ENCODE data around the gene BOLA2B. TPM values are rescaled to one million over a fixed set of nuclear protein-coding genes. Genes with fewer than 3 reads are reported as not detected.

The BOLA2B gene
- total and polyA plus RNA-seq, 9 of the 15 experiments (the other 6 are each of a cell fraction or from before 2014, with no cell fraction given), result 43.9 to 613 (median 181) TPM

DNA sequence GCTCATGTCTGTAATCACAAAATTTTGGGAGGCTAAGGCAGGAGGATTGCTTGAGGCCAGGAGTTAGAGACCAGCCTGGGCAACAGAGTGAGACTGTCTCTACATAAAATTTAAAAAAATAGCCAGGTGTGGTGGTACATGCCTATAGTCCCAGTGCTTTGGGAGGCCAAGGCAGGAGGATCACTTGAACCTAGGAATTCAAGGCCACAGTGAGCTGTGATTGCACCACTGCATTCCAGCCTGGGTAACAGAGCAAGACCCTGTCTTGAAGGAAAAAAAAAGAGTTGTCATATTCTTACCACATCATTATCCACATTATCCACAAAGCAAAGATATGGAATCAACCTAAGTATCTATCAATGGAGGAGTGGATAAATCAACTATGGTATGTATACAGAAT, 49.4 kb downstream of the BOLA2B start (continued):
- TF ChIP-seq, protein P1, sequence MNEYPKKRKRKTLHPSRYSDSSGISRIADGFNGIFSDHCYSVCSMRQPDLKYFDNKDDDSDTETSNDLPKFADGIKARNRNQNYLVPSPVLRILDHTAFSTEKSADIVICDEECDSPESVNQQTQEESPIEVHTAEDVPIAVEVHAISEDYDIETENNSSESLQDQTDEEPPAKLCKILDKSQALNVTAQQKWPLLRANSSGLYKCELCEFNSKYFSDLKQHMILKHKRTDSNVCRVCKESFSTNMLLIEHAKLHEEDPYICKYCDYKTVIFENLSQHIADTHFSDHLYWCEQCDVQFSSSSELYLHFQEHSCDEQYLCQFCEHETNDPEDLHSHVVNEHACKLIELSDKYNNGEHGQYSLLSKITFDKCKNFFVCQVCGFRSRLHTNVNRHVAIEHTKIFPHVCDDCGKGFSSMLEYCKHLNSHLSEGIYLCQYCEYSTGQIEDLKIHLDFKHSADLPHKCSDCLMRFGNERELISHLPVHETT (CRISPR knock-in tag; conservative IDR thresholded peaks at IDR 0.05 in 1 of 2, IDR thresholded peaks at IDR 0.05 in 1 of 2), result no peak
- TF ChIP-seq RCOR1 (IDR thresholded peaks at IDR 0.05; ENCODE audit: borderline replicate concordance in 1 of 2, low read depth in 2 of 2, low read length in 2 of 2), result no peak

DNA sequence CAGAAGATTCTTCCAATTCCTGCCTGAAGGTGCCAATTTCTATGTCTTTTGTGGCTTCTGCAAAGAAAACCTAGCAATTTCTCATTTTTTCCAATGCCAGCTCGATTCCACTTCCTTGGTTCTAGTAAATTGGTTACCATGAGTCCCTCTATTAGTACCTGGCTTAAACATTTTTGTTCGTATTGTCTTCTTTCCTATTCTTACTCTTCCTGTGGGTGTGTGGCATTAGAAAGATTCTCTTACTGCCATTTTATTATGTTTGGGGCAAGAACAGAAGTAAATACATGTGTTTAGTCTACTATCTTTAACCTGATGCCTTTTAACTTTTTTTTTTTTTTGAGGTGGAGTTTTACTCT, 50.1 kb downstream of the BOLA2B start:
- in situ Hi-C loops (cut with MboI), result loop anchor here (25.0 kb wide), 1 partner anchor 681 kb away; the partner anchor contains the start of genes BOLA2, SLX1B and SULT1A4
- H3K9me3 ChIP-seq (replicated peaks; ENCODE audit: control insufficient read depth, insufficient read depth, low read depth, low read length), result 0 out of 2 replicates have a peak, but pooled peaks cover 3% of the 10 kb centered on the region
- H2AFZ ChIP-seq (ENCODE audit: low read depth, low read length), result no peak overlapping the region; the same call in 1 of the 2 replicates
- H3K9ac ChIP-seq (ENCODE audit: insufficient read depth in 1 of 2, low read depth in 2 of 2, low read length in 2 of 2), result no peak overlapping the region
- H3K27me3 ChIP-seq (ENCODE audit: control insufficient read depth in 2 of 2, insufficient read depth in 2 of 2, low read length in 2 of 2), result no peaks in the 10 kb centered on the region
- WGBS (ENCODE audit: insufficient coverage, low coverage, missing lambda C conversion rate), result 24% methylated on average over 2 of the region's 2 CpGs
- no peaks in the 10 kb centered on the region for H3K79me2 ChIP-seq (ENCODE audit: control insufficient read depth, insufficient read depth, low read length)
- no peak overlapping the region for H3K4me2 ChIP-seq (ENCODE audit: insufficient read depth, low read length)
- H3K36me3 ChIP-seq (ENCODE audit: control insufficient read depth, insufficient read depth, low read length), result no peaks in the 10 kb centered on the region
- H3K9me1 ChIP-seq (ENCODE audit: control insufficient read depth, insufficient read depth, low read length), result no peaks in the 10 kb centered on the region
- CTCF ChIA-PET (ENCODE audit: low intra/inter-chr PET ratio), result no interaction called here
- POLR2A ChIA-PET, result interaction anchor here (0.6 kb wide), 1 partner anchor 35 kb away, joined by 4 read pairs; no protein-coding TSS in a partner anchor
- H3K4me3 ChIP-seq, result no peak overlapping the region
- H4K20me1 ChIP-seq (replicated peaks; ENCODE audit: control insufficient read depth, insufficient read depth, low read length), result no peaks in the 10 kb centered on the region
- no peak for DNase-seq (ENCODE audit: extremely low read depth in 1 of 4, low spot score in 3 of 4)
- no peak for ATAC-seq
- no TSS peak for BruUV-seq (replicated peaks)
- peaks cover 6 to 7% of the 10 kb centered on the region in 2 experiments; a peak in 4 of 5 replicates for H3K4me1 ChIP-seq (replicated peaks in 1 of 2; ENCODE audit: control insufficient read depth in 2 of 2, insufficient read depth in 2 of 2, low read length in 2 of 2)
- FAIRE-seq, result no peak
- intact Hi-C loops (cut with micrococcal nuclease), result no loop called here
- no peak overlapping the region for H3K27ac ChIP-seq (ENCODE audit: extremely low read depth, low read depth, low read length)
- TF ChIP-seq HMG20A (CRISPR knock-in tag; conservative IDR thresholded peaks at IDR 0.05) (no peak), ZNF589 (CRISPR knock-in tag; IDR thresholded peaks at IDR 0.05; ENCODE audit: low read depth) (no peak), DDX20 (tag; IDR thresholded peaks at IDR 0.05; ENCODE audit: low read depth) (no peak), ILF3 (IDR thresholded peaks at IDR 0.05; ENCODE audit: borderline replicate concordance) (no peak), FOSL1 (tag; conservative IDR thresholded peaks at IDR 0.05) (no peak), PCBP1 (IDR thresholded peaks at IDR 0.05; ENCODE audit: low read depth, low read length, poor library complexity, severe bottlenecking) (no peak), ZNF217 (CRISPR knock-in tag; IDR thresholded peaks at IDR 0.05) (no peak), ZNF436 (CRISPR knock-in tag; IDR thresholded peaks at IDR 0.05) (no peak), ZZZ3 (IDR thresholded peaks at IDR 0.05) (no peak), RREB1 (CRISPR knock-in tag; IDR thresholded peaks at IDR 0.05) (no peak), YY1 (IDR thresholded peaks at IDR 0.05; ENCODE audit: borderline replicate concordance in 1 of 3, control insufficient read depth in 1 of 3, extremely low read depth in 1 of 3, insufficient read depth in 3 of 3, insufficient read length in 1 of 3, insufficient replicate concordance in 2 of 3, low read depth in 1 of 3, low read length in 2 of 3) (no peak)
